ENCODE measurements around the gene GALNT2.

Gene GALNT2

GRCh38 chr1:230330157-230330556 lies 263.1 kb downstream of the GALNT2 start:
- no peaks in the 10 kb centered on the region for H3K4me1 ChIP-seq (ENCODE audit: control insufficient read depth, insufficient read depth, low read length)
- no peak overlapping the region for H3K27ac ChIP-seq (ENCODE audit: low read depth, low read length)
- no peaks in the 10 kb centered on the region for H3K36me3 ChIP-seq (ENCODE audit: control insufficient read depth, insufficient read depth, low read length)
- no peak overlapping the region for H3K4me3 ChIP-seq (ENCODE audit: low read length)
- no peak overlapping the region for H3K9ac ChIP-seq (ENCODE audit: low read length)
- H3K27me3 ChIP-seq (ENCODE audit: control insufficient read depth, insufficient read depth, low read length): no peaks in the 10 kb centered on the region

Data from rectal smooth muscle tissue (tissue), 1 donor.